Activated CD4-positive, alpha-beta T cell treated with anti-CD3 and anti-CD28 coated beads for 24 hours (primary cell): Measurements from ENCODE around the gene LRRC1.

Experiments used
- DNase-seq, 2 donors: peaks; one replicate each; pipeline ENCODE4 v3.0.0-alpha.2; 2020; ENCODE audit warnings: low read depth in 2 of 2

LRRC1 gene

DNA sequence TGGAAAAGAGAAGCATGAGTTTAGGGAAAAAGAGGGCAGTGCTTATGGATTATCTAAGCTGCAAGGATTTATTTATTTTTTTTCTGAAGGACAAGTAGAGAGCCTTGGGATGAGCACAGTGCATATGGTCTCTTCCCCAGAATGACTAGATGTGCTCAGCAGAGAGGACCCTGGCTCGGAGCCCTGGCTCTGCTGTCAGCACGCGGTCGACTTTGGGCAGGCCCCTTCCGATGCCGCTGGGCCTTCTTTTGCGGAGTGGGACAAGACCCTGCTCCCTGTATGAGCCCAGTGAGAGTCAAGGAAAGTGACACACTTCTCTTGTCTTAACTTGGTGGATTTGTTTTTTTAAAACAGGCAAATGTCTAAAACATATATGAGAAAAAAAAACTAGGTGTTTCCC is 51.4 kb downstream of the LRRC1 start:
- DNase-seq: no peak

DNA sequence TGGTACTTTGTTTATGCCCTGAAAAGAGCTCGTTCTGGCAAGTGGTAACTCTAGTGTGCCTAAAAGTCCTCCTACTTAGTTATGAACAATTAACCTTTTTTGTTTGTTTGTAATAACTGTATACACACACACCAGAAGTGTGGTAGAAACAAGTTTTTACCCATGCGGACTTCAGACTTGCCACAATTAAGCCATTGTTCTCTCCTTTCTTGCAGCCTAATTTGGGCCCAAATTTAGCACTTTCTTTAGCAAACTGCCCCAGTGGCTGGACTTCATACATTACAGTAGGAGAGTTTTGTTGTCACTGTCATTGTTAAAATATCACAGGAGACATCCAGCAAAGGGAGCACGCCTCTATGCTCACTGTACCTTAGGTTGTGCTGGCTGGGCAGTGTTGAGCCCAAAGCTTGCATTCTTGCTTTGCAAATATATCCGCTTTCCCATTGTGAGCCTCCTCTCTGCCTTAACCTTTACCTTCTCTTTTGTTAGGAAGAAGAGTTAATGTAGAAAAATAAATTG is 53.0 kb downstream of the LRRC1 start:
- no peak for DNase-seq

DNA sequence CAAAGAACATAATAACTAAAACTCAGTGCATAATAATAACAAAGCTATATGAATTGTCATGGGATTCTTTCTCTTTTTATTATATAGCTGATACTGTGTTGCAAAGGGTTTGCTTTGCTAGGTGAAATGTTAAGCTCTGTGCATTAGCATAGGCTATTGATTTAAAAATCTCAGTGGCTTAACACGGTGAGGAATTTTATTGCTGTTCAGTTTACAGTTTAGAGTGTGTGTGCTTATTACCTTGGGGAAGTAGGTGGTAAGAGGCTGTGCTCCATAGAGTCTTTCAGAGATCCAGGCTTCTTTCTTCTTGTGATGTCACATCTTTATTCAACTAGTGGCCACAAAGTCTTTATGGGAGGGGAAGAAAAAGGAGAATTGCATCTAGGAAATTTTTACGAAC is 55.7 kb downstream of the LRRC1 start:
- no peak for DNase-seq

DNA sequence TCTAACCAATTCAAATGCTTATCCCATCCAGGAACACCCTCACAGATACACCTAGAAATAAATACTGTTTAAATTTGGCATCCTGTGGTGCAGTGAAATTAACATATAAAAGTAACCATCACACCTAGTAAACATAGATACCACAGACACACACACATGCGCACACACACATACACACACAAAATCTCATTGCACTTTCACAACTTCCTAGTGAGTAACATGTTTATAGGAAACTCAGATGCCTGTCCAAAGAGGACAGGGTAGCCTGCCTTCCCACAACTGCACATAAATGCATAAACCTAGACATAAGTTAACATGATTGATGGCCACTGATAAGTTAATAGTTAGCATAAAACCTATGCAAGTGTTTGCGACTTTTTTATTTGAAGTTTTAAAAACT is 56.8 kb downstream of the LRRC1 start:
- DNase-seq: no peak

DNA sequence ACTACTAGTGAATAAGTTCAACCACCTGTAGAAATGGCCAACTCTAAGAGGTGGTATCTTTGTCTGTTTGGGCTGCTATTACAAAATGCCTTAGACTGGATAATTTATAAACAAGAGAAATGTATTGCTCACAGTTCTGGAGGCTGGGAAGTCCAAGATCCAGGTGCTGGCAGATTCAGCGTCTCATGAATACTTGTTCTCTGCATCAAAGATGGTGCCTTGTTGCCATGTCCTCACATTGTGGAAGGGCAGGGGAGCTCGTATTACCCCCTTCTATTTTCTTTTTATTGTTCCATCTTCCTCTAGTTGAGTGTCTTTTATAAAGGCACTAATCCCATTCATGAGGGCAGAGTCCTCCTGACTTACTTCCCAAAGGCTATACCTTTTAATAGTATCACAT is 58.0 kb downstream of the LRRC1 start:
- DNase-seq: no peak

DNA sequence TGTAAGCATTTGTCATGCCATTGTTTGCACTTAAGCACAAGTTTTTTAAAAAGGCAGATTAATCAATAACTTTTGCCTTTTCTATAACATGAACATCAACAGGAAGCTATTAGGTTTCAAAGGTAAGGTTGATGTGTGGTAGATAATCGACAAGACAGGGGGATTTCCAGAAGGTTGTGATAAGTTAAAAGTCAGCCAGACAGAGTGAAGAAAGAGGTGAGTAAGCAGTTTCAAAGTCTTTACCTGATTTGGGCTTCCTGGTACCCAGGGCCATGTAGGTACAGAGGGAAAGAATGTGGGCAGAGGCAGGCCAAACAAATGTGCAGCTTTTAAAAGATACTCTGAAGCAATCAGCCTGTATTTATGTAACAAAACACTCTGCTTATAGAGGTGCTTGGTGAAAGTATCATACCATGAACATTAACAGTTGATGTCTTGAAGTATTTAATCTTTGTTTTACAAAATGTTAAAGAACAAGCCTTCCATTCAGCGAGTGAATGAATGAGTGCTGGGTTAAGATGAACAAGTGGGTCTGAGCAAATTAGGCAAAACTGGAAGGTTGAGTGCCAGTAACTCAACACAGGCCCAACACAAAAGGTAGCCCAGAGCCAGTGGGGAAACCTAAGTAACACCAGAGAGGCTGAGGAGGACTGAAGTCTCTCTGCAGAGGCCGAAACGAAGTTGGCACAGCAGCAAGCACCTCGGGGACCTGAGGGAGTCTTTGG is 60.2 kb downstream of the LRRC1 start:
- DNase-seq: no peak

DNA sequence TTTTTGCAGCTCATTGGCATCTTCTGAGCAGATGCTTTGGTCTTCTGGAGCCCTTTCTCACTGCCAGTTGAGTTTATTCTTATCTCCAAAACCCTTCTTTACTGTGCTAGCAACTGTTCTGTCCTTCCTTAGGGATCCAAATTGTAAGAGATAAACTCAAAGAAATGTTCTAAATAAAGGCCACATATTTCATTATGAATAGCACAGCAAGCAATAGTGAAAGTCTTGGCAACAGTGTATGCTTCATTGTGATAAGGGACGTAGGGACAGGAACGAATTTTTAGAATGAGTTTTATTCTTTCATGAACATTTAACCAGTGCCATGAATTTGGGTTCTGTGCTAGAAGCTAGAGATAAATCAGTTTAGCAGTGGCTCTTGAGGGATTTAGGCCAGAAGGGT is 61.1 kb downstream of the LRRC1 start:
- DNase-seq: no peak

DNA sequence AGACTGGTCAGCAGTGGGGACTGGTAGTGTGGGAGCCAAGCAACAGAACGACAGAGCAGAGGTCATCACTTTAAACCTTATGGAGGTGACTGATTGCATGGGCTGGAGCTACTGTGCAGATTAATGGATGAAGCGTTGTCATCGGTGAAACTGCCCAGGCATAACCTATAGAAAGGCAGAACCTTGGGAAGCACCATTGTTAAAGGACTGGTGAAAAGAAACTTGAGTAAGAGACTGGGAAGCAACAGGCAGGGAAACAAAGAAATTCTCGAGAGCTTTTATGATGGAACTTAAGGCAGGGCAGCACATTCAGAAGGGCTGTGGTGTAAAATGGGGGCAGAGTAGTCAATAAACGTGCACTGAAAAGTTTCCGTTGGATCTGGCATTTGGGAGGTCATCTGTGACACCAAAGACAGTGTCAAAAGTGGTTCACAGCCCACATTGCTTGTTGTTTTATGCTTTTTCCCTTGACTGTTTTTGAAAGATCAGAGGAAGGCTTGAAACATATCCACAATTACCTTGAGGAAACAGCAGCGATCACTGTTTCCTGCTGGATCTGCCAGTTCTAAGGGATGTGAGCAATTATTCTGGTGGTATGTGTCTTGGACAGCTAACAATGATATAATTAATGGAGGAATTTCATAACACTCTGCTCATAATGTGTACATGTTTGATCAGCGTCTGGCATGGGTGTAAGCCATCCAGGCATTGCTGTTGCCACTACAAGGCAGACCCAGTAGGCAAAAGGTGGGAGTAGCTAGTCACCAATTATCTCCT is 62.7 kb downstream of the LRRC1 start:
- DNase-seq: no peak

DNA sequence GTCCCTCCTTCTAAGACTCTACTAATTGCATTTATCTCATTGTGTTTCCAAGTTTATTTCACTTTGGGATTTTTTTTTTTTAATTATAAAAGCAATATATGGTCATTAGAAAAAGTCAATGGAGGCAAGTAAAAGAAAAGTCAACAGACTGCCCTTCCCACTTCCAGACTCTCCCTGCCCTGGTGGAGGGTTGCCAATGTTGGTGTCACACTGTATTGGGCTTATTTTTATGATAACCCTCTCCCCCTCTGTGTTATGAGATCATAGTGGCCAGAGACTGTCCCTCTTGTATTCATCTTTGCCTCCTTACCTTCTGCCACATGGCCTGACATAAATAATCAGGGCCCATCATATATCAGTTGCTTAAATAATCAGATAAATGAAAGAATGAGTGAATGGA is 63.4 kb downstream of the LRRC1 start:
- DNase-seq: no peak

DNA sequence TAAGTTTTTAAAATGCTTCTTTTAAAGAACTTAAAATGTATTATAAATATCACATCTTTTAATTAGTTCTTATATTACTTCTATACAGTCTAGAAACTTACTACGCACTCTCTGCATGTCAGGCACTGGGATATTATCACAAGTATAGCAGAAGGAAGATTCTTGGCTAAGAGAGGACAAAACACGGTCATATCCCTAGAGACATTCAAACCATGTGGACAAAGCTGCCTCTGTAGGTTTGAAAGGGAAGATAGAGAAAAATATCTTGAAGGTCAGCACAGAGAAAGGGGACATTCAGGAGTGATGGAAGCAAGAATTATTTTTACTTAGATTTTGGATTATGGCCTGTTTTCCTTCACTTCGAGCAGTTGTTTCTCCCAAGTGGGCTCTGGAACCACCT is 64.1 kb downstream of the LRRC1 start:
- no peak for DNase-seq

DNA sequence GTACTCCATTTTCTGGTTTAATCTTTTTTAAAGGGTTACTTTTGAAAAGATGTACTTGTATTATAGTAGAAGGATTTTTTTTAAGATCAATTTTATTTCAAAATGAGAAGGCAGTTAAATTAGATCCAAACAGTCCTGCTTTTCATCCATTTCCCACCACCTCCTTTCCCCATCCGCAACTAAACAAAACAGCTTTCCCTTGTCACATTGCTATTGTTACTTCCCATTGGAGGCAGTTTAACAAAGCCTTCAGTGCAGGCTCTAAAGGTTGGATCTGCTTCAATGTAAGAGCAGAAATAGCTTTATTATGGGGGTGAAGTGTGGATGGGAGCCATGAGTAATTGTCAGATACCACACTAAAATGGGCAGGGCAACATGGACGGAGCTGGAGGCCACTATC is 65.7 kb downstream of the LRRC1 start:
- DNase-seq: no peak

DNA sequence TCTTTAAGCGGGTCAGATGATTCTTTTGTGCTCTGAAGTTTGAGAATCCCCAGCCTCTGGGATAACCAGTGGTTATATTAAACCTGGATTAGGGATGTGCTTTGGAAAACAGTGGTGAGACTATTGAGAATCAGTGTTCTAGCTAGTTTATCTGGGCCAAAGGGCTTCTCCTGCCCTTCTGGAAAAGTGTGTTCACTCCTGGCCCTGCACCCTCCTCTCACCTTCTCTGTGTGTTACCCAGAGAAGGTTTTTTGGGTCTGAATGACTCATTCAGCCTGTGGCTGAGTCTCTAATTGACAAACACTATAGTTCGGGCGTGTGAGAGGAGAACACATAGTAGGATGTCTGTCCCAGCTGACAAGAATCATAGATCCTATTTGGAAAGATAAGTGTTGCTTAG is 66.7 kb downstream of the LRRC1 start:
- DNase-seq: no peak

DNA sequence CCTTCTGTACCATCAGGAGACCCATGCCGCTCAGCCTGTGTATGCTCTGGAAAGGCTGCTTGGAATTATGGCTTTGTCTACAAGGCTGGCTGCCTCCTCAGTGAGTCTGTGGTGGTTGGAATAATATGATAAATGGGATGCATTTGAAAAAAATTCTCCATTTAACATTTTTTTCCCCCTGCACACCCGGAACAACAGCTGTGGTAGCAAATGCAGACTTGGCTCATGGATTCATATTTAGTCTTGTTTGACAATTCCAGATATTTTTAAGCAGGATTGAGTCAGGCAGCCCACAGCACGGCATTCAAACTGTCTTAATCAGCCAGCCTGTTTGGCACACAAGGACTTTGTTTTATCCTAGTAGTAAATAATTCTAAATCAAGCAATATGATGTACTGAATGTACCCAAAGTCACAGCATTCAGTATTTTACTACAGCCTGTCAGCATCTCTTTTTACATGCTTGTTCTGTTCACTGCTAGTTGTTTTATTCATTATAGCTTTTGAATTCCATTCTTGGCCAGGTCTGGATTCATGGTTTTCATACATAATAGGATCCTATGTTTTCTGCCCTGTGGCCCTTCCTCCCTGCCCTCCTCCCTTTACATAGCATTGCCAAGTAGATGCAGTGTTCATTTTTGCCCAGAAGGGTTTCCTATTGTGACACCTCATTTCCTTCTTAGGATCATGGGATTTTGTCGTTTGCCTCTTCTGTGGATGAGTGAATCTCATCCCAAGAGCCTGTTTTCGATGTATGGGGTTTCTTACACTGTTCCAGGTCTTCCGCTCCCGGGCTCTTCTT is 68.1 kb downstream of the LRRC1 start:
- DNase-seq: no peak

DNA sequence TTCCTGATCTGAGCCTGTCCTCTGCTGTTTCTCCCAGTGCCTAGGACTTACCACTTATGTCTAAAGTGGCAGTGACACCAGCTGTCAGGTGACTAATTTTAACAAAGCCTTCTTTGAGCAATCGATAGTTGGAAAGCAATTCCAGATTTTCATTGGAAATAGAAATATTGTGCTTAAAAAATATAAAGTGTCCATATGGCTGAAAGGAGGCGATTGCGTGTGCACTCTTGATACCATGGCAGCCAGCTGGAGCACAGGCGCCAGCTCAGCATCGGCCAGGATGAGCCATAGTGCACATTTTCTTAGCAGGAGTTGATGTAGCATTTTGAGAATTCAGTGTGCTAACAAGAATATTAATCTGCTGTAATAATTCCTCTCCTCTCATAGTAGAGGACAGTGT is 70.0 kb downstream of the LRRC1 start:
- no peak for DNase-seq

DNA sequence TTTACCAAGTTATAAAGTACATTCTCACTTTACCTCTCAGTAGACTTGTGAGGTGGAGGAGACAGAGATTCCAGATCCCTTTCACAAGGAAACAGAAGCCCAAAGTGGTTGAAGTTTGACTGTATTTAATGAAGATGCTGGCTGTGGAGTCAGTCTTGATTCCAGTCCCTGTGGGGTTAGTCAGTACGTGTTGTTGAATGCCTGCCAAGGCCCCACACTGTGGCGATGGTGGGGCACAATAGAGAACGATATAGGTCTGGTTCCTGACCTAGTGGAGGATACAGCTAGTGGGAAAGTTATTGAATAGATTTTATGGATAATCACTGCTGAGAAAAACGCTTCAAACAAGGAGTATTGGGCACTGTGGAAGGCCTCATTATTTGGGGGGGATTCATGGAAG is 71.4 kb downstream of the LRRC1 start:
- no peak for DNase-seq

DNA sequence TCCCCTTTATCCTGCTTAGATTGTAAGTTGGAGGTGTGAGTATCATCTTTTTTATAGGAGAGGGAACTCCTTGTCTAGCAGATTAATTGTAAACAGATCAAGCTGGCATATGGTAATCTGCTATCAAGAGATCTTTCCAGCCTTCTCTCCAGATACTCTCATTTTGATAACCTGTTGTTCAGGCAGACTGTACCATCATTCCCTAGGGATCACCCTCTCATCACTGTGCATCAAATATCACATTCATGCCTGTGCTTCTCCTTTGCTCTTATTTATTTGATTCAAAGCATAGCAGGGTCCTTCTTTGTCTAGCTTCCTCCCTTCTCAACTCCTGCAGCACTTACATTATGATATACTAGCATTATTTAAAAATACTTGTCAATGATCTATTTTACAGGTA is 73.8 kb downstream of the LRRC1 start:
- DNase-seq: no peak

DNA sequence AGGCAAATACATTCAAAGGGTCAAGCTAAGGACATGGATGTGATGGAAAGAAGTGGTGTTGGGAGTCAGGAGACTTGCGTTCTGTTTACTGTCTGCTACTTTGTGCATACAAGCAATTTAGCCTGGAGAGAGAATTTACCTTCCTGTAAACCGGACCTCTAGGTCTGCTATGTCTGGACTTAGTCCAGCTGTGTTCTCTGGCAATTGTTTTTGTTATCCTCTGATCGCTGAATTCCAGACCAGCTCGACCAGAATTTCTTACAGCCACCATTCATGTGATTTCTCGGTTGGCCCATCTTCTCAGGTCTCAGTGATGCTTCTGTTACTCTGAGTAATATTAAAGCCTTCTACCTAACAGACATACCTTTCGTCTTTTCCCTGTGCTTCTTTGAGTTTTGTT is 75.2 kb downstream of the LRRC1 start:
- DNase-seq: no peak

DNA sequence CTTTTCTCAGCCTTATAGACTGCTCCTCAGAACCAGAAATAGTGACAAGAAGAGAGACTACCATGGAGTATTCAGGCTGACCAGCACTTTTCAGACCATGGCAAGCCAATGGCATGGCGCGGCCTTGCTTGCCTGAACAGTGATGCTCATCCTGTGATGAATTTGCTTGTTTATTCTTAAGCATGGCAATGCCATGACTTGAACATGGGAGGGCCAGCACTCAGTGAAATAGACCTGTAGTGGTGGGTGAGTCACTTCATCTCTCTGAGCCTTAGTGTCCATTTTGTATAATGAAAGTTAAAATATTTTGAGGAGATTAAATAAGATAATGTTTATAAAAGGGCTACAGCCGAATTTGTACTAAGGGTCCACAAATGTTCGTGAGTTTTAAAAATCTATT is 79.1 kb downstream of the LRRC1 start:
- no peak for DNase-seq

DNA sequence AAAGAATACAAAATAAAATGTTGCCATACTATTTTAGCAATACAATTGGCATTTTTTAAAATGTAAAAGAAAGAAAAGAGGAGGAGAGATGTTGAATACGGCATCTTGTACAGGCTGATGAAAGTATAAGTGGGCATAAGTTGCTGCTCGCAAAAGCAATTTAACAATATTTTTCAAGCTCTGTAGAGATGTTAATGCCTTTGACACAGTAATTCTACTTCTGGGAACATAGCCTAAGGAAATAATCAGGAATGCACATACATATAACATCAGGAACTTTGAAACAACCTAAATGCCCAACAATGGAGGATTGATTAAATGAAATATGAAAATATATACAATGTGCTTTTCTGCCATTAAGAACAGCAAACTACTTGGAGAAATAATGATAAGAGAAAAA is 80.2 kb downstream of the LRRC1 start:
- DNase-seq: no peak

DNA sequence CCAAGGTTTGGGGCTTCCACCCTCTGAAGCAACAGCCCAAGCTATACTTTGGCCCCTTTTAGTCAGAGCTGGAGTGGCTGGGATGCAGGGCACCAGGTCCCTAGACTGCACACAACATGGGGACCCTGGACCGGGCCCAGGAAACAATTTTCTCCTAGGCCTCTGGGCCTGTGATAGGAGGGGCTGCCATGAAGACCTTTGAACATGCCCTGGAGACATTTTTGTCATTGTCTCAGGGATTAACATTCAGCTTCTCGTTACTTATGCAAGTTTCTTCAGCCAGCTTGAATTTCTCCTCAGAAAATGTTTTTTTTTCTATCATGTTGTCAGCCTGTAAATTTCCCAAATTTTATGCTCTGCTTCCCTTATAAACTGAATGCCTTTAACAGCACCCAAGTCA is 82.3 kb downstream of the LRRC1 start:
- DNase-seq: no peak

DNA sequence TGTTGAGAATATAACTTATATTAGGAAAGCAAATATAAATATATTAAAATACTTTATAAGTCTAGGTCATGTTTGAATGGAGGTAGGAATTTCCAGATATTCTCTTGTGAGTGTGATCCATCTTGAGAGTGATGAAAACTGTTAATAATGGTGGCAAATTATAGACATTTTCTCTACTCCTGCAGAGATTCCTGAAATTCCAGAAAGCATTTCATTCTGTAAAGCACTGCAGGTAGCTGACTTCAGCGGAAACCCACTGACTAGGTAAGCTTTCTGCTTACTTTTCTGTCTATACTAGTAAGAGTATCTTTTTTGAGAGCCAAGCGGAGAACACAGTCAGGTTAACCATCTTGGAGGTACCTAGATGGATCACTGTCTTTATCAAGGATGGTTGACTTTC is 84.0 kb downstream of the LRRC1 start:
- no peak for DNase-seq

DNA sequence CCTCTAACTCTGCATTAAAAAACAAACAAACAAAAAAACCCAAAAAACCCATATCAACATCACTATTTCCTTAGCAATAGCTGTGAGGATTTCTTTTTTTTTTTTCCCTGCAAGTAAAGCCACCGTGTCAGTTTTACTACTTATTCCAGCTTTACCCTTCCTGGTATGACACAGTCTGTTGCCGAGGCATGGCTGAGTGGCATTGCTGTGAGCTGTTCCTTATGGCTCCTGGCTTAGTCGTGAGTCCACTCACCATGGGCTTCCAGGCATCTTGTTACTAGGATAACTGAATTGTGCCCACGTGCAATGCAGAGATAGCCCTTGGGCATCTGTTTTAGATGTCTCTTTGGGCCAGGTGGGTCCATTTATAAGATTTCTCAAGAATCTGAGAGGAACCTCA is 84.8 kb downstream of the LRRC1 start:
- DNase-seq: no peak

DNA sequence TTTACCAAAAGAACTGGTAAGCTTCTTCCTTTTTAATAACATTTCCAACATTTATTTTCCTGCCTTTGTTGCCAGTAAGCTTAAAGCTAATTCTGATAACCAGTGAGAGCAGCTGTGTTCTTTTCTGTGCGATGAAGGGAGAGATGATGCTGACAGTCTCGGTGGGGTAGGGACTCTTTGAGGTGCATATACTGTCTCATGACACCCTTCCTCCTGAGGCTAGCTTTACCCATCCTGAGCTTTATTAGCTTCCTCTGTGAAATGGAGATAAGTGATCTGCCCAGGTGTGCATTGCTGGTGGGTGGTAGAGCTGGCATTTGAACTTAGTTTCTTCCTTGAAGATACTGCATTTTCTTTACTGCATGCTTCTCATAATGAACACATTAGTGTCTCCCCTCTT is 92.5 kb downstream of the LRRC1 start:
- no peak for DNase-seq
